Measurements from ENCODE around the gene DIAPH1.

DIAPH1 gene

GRCh38 chr5:141564216-141564692 is 54.5 kb downstream of the DIAPH1 start:
- Histone ChIP-seq H3K4me3 (ENCODE audit: low read length, poor library complexity, severe bottlenecking) (no peak overlapping the region), H3F3A (ENCODE audit: low read depth) (no peaks in the 10 kb centered on the region), H4K20me1 (ENCODE audit: insufficient read depth, low read length, poor library complexity, severe bottlenecking) (no peaks in the 10 kb centered on the region), H3K9me3 (ENCODE audit: insufficient read depth, low read depth, low read length) (no peaks in the 10 kb centered on the region), H2AFZ (ENCODE audit: low read length) (no peak overlapping the region), H3K36me3 (ENCODE audit: insufficient read depth, low read length) (peaks cover 95% of the 10 kb centered on the region), H3K9me2 (replicated peaks; ENCODE audit: low read depth, low read length) (no peaks in the 10 kb centered on the region), H3K79me2 (ENCODE audit: insufficient read depth, low read length) (no peaks in the 10 kb centered on the region; the same call in 1 of the 2 replicates), H3K27me3 (ENCODE audit: insufficient read depth, low read length, poor library complexity, severe bottlenecking) (no peaks in the 10 kb centered on the region), H3K4me1 (ENCODE audit: insufficient read depth, low read length, poor library complexity, severe bottlenecking) (no peaks in the 10 kb centered on the region), H3K9ac (ENCODE audit: low read depth, low read length, poor library complexity, severe bottlenecking) (no peak overlapping the region), H3K4me2 (ENCODE audit: low read depth, low read length, poor library complexity, severe bottlenecking) (no peak overlapping the region)
- TF ChIP-seq EZH2phosphoT487 (IDR thresholded peaks at IDR 0.05; ENCODE audit: borderline replicate concordance), result no peak
- peak; percentile 98 for TF ChIP-seq CTCF (conservative IDR thresholded peaks at IDR 0.05; ENCODE audit: low read length)

GRCh38 chr5:141560725-141561483 is 57.9 kb downstream of the DIAPH1 start:
- no peaks in the 10 kb centered on the region for H3K4me1 ChIP-seq (ENCODE audit: insufficient read depth, low read length, poor library complexity, severe bottlenecking)
- no peak overlapping the region for H3K9ac ChIP-seq (ENCODE audit: low read depth, low read length, poor library complexity, severe bottlenecking)
- H3K27me3 ChIP-seq (ENCODE audit: insufficient read depth, low read length, poor library complexity, severe bottlenecking), result no peaks in the 10 kb centered on the region
- no peaks in the 10 kb centered on the region for H3K9me2 ChIP-seq (replicated peaks; ENCODE audit: low read depth, low read length)
- no peaks in the 10 kb centered on the region for H3F3A ChIP-seq (ENCODE audit: low read depth)
- H3K9me3 ChIP-seq (ENCODE audit: insufficient read depth, low read depth, low read length), result no peaks in the 10 kb centered on the region
- peaks cover 93% of the 10 kb centered on the region; the same call in 1 of the 2 replicates for H3K36me3 ChIP-seq (ENCODE audit: insufficient read depth, low read length)
- TF ChIP-seq CTCF (conservative IDR thresholded peaks at IDR 0.05; ENCODE audit: low read length), result no peak; the same call in 1 of the 2 replicates
- TF ChIP-seq EZH2phosphoT487 (IDR thresholded peaks at IDR 0.05; ENCODE audit: borderline replicate concordance), result no peak
- no peak overlapping the region for H2AFZ ChIP-seq (ENCODE audit: low read length)
- H3K79me2 ChIP-seq (ENCODE audit: insufficient read depth, low read length), result no peaks in the 10 kb centered on the region; the same call in 1 of the 2 replicates
- H4K20me1 ChIP-seq (ENCODE audit: insufficient read depth, low read length, poor library complexity, severe bottlenecking), result peaks cover 8% of the 10 kb centered on the region
- H3K4me3 ChIP-seq (ENCODE audit: low read length, poor library complexity, severe bottlenecking), result no peak overlapping the region
- H3K4me2 ChIP-seq (ENCODE audit: low read depth, low read length, poor library complexity, severe bottlenecking), result no peak overlapping the region

GRCh38 chr5:141560151-141560550 is 58.6 kb downstream of the DIAPH1 start:
- Histone ChIP-seq H3K9ac (ENCODE audit: low read depth, low read length, poor library complexity, severe bottlenecking) (no peak overlapping the region), H3K9me3 (ENCODE audit: insufficient read depth, low read depth, low read length) (no peaks in the 10 kb centered on the region)

More at GRCh38 chr5:141560151-141560550, 58.6 kb downstream of the DIAPH1 start:
- Histone ChIP-seq H3K4me1 (ENCODE audit: insufficient read depth, low read length, poor library complexity, severe bottlenecking) (no peaks in the 10 kb centered on the region), H3F3A (ENCODE audit: low read depth) (no peaks in the 10 kb centered on the region), H3K4me3 (ENCODE audit: low read length, poor library complexity, severe bottlenecking) (no peak overlapping the region), H2AFZ (ENCODE audit: low read length) (no peak overlapping the region), H3K9me2 (replicated peaks; ENCODE audit: low read depth, low read length) (no peaks in the 10 kb centered on the region), H3K4me2 (ENCODE audit: low read depth, low read length, poor library complexity, severe bottlenecking) (no peak overlapping the region), H4K20me1 (ENCODE audit: insufficient read depth, low read length, poor library complexity, severe bottlenecking) (peaks cover 8% of the 10 kb centered on the region), H3K36me3 (ENCODE audit: insufficient read depth, low read length) (peaks cover 92% of the 10 kb centered on the region; the same call in 1 of the 2 replicates), H3K27me3 (ENCODE audit: insufficient read depth, low read length, poor library complexity, severe bottlenecking) (no peaks in the 10 kb centered on the region), H3K79me2 (ENCODE audit: insufficient read depth, low read length) (no peaks in the 10 kb centered on the region; the same call in 1 of the 2 replicates)
- no peak for TF ChIP-seq EZH2phosphoT487 (IDR thresholded peaks at IDR 0.05; ENCODE audit: borderline replicate concordance)
